AG08395 (cell line): ENCODE results near the gene GCN1.
"Not testable (repeated sequence)": the region's sequence is repeated elsewhere in the genome, so short reads cannot be mapped to it uniquely, and the experiment has no call there.

ENCODE experiments used
- DNase-seq: peaks from one replicate; pipeline ENCODE4 v3.0.0; 2012; ENCODE audit warnings: mixed read lengths, low spot score

Gene GCN1

GRCh38 chr12:120213182-120213581 is 18.7 kb upstream of the GCN1 start:
- not testable (repeated sequence) for DNase-seq

DNA sequence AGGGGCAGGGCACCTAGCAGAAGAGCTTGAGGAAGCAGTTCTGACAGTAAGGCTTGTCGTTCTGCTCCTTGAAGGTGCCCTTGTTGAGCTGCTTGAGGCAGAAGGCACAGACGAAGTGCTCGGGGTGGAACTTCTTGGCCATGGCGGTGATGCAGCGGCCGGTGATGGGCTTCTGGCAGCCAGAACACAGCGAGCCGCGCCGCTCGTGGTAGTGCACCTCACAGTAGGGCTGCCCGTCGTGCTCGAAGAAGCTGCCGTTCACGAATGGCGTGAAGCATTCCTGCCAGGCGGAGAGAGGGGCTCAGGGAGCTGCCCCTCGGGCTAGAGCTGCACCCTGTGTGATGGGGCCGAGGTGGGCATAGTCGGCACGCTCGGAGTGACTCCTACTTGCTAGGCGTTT is 17.8 kb upstream of the GCN1 start:
- DNase-seq = no peak

- no peak for DNase-seq
Measured at GRCh38 chr12:120211904-120212283, 17.4 kb upstream of the GCN1 start.

DNA sequence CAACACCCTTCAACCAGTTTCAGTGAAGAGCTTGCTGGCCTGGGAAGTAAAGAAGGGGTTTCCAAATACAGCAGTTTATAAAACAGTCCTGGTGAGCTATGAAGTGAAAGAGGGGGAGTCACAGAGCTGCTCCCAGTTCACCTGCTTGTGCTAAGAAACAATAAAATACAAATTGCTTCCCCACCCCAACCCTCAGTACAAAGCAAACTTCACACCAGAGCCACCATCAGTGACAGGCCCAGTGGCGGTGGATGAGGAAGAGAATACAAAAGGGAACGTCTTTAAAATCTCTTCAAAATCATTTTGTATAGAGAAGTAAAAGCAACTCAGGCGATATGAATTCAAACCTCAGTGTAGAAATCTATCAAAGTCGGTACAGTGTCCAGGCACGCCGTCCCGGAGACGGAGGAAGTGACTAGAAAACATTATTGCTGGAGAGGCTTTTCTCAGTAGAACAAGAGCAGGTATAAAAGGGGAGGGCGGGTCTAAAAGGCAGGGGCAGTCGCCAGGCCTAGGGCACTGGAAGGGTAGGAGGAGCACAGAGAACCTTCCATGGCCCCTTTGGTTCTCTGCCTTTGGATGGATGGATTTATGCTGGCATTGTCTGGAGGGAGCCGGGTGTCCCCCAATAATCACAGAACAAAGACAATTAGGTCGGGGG is 16.9 kb upstream of the GCN1 start:
- DNase-seq = no peak

DNA sequence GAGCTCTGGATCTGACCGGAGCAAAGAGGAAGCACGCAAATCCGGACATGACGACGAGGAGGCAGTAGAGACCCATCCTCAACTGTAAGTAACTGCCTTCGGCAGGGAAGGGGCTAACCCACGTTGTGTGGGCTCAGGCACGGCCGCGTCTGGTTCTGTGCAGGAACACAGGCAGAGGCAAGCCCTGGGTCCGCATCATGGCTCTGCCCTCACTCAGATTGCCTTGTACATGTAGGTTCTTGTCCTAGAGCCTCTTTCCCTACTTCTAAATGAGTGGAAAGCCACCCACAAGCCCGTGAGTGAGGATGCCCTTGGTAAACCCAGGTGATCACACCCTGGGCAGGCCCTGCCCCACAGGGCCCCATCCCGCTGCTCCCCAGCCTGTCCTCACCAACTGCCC is 15.3 kb upstream of the GCN1 start:
- DNase-seq = no peak

DNA sequence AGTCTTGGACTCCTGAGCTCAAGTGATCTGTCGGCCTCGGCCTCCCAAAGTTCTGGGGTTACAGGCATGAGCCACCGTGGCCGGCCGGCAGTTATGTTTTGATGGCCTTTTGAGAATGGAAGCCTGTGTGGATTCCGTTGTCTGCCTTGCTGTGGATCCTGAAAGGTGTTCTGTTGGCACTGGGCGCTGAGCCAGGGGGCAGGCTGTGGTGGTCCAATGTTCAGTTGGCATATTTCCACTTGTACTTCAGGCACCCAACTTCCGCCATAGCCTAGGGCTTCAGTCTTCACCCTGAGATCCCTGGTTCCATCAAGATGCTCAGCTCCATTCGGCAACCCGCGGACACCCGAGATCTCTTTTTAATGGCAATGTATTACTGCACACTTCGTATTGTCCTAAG is 12.7 kb upstream of the GCN1 start:
- DNase-seq = no peak

DNA sequence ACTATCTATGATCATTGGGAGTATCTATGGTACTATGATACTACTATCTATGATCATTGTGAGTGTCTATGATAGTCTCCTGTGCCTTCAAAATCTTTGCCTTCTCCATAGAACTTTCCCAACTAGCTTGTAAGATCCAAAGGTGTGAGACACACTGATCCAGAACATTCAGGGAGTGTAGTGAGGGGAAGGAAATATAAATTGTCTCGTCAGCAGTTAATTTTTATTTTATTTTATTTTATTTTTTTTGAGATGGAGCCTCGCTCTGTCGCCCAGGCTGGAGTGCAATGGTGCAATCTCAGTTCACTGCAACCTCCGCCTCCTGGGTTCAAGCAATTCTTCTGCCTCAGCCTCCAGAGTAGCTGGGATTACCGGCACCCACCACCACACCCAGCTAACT is 12.3 kb upstream of the GCN1 start:
- not testable (repeated sequence) for DNase-seq

- DNase-seq = no peak
Measured at GRCh38 chr12:120206228-120206627, 11.7 kb upstream of the GCN1 start.

- DNase-seq = no peak
Measured at GRCh38 chr12:120204171-120204570, 9.7 kb upstream of the GCN1 start.

DNA sequence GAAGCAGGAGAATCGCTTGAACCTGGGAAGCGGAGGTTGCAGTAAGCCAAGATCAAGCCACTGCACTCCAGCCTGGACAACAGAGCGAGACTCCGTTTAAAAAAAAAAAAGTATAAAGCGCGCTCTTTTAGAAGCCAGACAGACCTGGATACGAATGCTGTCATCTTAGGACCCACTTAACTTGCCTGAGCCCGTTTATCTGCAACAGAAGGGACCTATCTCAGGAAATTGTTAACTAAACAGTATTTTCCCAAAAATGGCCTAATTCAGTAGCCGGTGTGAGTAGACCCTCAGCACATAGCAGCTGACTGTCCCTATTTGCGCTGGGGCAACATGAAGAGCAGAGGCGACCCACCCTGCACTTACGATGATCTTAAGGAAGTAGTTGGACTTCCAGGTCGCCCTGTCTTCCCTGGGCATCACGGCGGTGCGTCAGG is 5.9 kb upstream of the GCN1 start:
- DNase-seq = no peak

- peak; percentile 56 for DNase-seq
Measured at GRCh38 chr12:120199595-120200306, 5.2 kb upstream of the GCN1 start.

GRCh38 chr12:120199025-120199424 is 4.5 kb upstream of the GCN1 start:
- no peak for DNase-seq

DNA sequence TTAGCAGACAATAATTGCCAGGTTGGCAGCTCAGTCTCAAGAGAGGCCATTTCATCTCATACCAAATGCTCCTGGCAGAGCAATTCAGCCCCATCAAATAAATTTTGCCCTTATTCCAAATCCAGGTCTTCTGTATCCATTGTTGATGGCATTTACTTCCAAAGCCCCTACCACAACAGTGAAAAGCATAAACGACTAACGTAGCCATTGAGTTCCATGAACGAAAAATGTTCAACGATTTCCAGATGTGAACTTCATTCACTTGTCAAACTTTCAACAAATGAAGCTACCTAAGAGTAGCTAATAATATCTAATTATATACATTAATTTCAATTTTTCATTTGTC is 3.0 kb upstream of the GCN1 start:
- DNase-seq = no peak

DNA sequence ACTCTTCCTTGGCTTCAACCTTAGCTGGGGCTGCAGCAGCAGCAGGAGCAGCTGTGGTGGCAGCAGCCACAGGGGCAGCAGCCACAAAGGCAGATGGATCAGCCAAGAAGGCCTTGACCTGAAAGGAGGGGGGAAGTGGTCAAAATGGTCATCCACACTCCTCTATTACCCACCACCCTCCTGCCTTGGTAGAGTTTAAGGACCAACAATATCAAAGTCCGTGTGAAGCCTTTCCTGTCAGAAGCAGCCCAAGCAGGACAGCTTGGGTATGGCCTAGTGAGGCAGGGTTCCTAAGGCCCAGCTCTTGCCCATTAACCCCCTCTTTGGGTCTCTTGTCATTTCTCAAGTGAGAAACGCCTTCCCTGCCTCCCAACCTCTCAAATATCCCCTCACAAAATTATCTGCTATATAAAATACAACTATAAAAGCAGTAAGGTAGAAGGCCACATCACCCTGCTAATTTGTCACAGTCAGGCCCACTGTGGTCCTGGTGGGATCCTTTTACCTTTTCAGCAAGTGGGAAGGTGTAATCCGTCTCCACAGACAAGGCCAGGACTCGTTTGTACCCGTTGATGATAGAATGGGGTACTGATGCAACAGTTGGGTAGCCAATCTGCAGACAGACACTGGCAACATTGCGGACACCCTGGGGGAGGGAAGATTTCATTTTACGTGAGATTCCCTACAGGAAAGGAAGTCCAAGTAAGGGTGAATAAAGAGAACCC is 2.5 kb upstream of the GCN1 start:
- DNase-seq = not testable (repeated sequence)

- DNase-seq = no peak
Measured at GRCh38 chr12:120196363-120196762, 1.8 kb upstream of the GCN1 start.

GRCh38 chr12:120194226-120194533 is 335 bp downstream of the GCN1 start:
- no peak for DNase-seq

- not testable (repeated sequence) for DNase-seq
Measured at GRCh38 chr12:120193286-120193685, 1.2 kb downstream of the GCN1 start.

DNA sequence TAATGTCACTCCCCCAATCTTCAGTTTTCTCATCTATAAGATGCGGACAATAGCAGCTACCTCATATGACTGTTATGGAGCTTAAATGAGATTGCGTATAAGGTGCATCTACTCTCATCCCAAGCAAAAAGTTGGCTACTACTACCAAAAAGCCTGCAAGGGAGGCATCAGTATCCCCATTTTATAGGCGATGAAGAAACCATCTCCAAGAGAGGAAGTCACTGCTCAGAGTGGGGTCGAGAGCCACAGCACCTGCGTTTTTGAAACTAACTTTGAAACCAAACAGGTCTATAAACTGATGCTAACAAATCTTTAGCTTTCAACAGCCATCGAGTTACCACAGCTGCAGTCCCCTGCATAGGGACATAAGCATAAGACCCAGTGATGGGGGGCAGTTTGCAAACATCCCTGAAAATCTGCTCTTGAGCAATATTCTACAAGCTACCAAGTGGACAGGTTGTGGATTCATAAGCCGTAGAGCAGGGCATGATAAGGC is 3.5 kb downstream of the GCN1 start:
- DNase-seq = no peak

DNA sequence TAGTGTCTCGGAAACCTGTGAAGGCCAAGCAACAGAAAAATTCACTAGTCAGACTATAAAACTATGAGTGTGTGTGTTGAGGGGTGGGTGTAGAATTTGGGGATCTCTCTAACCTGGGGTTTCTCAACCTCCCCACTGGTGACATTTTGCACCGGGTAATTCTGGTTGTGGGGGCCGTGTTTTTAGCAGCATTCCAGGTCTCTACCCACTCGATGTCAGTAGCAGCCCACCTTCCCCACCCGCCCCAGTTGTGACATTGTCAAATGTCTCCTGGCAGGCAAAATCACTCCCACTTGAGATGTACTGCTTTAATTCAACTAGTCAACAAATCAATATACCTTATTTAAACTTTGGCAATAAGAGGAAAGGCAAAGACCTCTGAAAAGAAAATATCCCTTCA is 4.1 kb downstream of the GCN1 start:
- no peak for DNase-seq

GRCh38 chr12:120186654-120187053 is 7.9 kb downstream of the GCN1 start:
- DNase-seq = no peak

- peak; percentile 47 for DNase-seq
Measured at GRCh38 chr12:120183211-120183631, 11.3 kb downstream of the GCN1 start.

GRCh38 chr12:120181991-120182631 is 12.4 kb downstream of the GCN1 start:
- DNase-seq = peak; percentile 22

- no peak for DNase-seq
Measured at GRCh38 chr12:120180975-120181374, 13.5 kb downstream of the GCN1 start.
